ENCODE data around the gene ANGPTL2. TPM values are rescaled to one million over a fixed set of nuclear protein-coding genes. Genes with fewer than 3 reads are reported as not detected.

ANGPTL2 gene
- total RNA-seq, 1 donor from 2014 or later = 20.6 TPM

GRCh38 chr9:127097683-127098082 lies 24.8 kb downstream of the ANGPTL2 start:
- Mint-ChIP-seq H3K27ac (no peak overlapping the region), H3K9me3 (no peaks in the 10 kb centered on the region), H3K36me3 (peaks cover 4% of the 10 kb centered on the region), H3K27me3 (no peaks in the 10 kb centered on the region), H3K4me3 (no peak overlapping the region), H3K4me1 (ENCODE audit: unreplicated experiment) (no peaks in the 10 kb centered on the region)
- no peak for TF ChIP-seq CTCF (conservative IDR thresholded peaks at IDR 0.05)
- no peak for DNase-seq (ENCODE audit: extremely low spot score, unreplicated experiment)

GRCh38 chr9:127096208-127096607 lies 26.2 kb downstream of the ANGPTL2 start:
- Mint-ChIP-seq H3K36me3 (peaks cover 4% of the 10 kb centered on the region), H3K4me1 (ENCODE audit: unreplicated experiment) (no peaks in the 10 kb centered on the region), H3K27ac (no peak overlapping the region), H3K4me3 (no peak overlapping the region), H3K27me3 (no peaks in the 10 kb centered on the region), H3K9me3 (no peaks in the 10 kb centered on the region)
- TF ChIP-seq CTCF (conservative IDR thresholded peaks at IDR 0.05) = no peak
- DNase-seq (ENCODE audit: extremely low spot score, unreplicated experiment) = no peak

GRCh38 chr9:127095411-127095810 lies 27.0 kb downstream of the ANGPTL2 start:
- peaks cover 7% of the 10 kb centered on the region for H3K36me3 Mint-ChIP-seq
- no peak for DNase-seq (ENCODE audit: extremely low spot score, unreplicated experiment)
- no peak for TF ChIP-seq CTCF (conservative IDR thresholded peaks at IDR 0.05)
- no peaks in the 10 kb centered on the region for H3K27me3 Mint-ChIP-seq
- no peak overlapping the region for H3K4me3 Mint-ChIP-seq
- peak overlapping the region; percentile 53 for H3K27ac Mint-ChIP-seq
- no peaks in the 10 kb centered on the region for H3K9me3 Mint-ChIP-seq
- no peaks in the 10 kb centered on the region for H3K4me1 Mint-ChIP-seq (ENCODE audit: unreplicated experiment)

GRCh38 chr9:127093319-127094020 lies 29.0 kb downstream of the ANGPTL2 start:
- Mint-ChIP-seq H3K36me3 (peaks cover 10% of the 10 kb centered on the region), H3K9me3 (no peaks in the 10 kb centered on the region), H3K4me3 (no peak overlapping the region), H3K4me1 (ENCODE audit: unreplicated experiment) (no peaks in the 10 kb centered on the region), H3K27me3 (no peaks in the 10 kb centered on the region), H3K27ac (no peak overlapping the region)
- no peak for DNase-seq (ENCODE audit: extremely low spot score, unreplicated experiment)
- TF ChIP-seq CTCF (conservative IDR thresholded peaks at IDR 0.05) = no peak

GRCh38 chr9:127092041-127092608 lies 30.3 kb downstream of the ANGPTL2 start:
- H3K4me1 Mint-ChIP-seq (ENCODE audit: unreplicated experiment) = no peaks in the 10 kb centered on the region
- H3K36me3 Mint-ChIP-seq = peaks cover 13% of the 10 kb centered on the region
- no peak for TF ChIP-seq CTCF (conservative IDR thresholded peaks at IDR 0.05)
- H3K27ac Mint-ChIP-seq = no peak overlapping the region
- no peaks in the 10 kb centered on the region for H3K27me3 Mint-ChIP-seq
- H3K4me3 Mint-ChIP-seq = no peak overlapping the region
- DNase-seq (ENCODE audit: extremely low spot score, unreplicated experiment) = no peak
- no peaks in the 10 kb centered on the region for H3K9me3 Mint-ChIP-seq
